Esophagus squamous epithelium (tissue), 5 donors: ENCODE results near the gene PDLIM5. TPM values are rescaled to one million over a fixed set of nuclear protein-coding genes. Genes with fewer than 3 reads are reported as not detected.

Experiments used
- DNase-seq: peaks from one replicate; lab custom pipeline; 2025; lab: John Stamatoyannopoulos, UW
- H3K27ac ChIP-seq, 4 donors: fragments of 200-600 bp; sonication (generic); one replicate each; pipeline ENCODE4 v1.5.1; 2016 to 2019; ENCODE audit warnings: mild to moderate bottlenecking in 1 of 4
- H3K27me3 ChIP-seq, 4 donors: fragments of 200-600 bp; sonication (generic); 1 replicate in 3 of 4; 2 replicates in 1 of 4; pipeline versions ENCODE4 v1.5.1 to v1.6.0; 2017 to 2021; ENCODE audit warnings: antibody characterized with exemption in 1 of 4
- H3K36me3 ChIP-seq, 3 donors: fragments of 200-600 bp; sonication (generic); one replicate each; pipeline ENCODE4 v1.5.1; 2016 to 2019
- H3K4me1 ChIP-seq, 3 donors: fragments of 200-600 bp; sonication (generic); one replicate each; pipeline ENCODE4 v1.5.1; 2017 to 2019
- H3K4me3 ChIP-seq, 4 donors: fragments of 200-600 bp; sonication (generic); 1 replicate in 3 of 4; 2 replicates in 1 of 4; pipeline ENCODE4 v1.5.1; 2016 to 2019; ENCODE audit warnings: mild to moderate bottlenecking in 2 of 4, moderate library complexity in 1 of 4
- H3K9me3 ChIP-seq, 3 donors: fragments of 200-600 bp; sonication (generic); one replicate each; pipeline ENCODE4 v1.5.1; 2016 to 2019
- POLR2A ChIP-seq, 4 donors: fragments of 450-650 bp; IDR thresholded peaks; one replicate each; pipeline ENCODE4 v1.6.1; 2017; ENCODE audit warnings: antibody characterized with exemption in 4 of 4, mild to moderate bottlenecking in 4 of 4, moderate library complexity in 3 of 4
- WGBS, 2 donors: methylation state at CpG; one replicate each; pipeline ENCODE4 v1.1.5; 2018; 5-methylcytosine and 5-hydroxymethylcytosine counted together
- intact Hi-C: fragments of 100-400 bp; cut with DNase I; formaldehyde crosslinking; loops from one replicate; pipeline ENCODE4 v1.15.0; 2022
- total RNA-seq, 4 donors: library from RNA; depleted of rRNA; stranded (reverse); fragments of >200 nt; gene quantifications; one replicate each; pipeline ENCODE4 v1.1.0, GENCODE V29; 2016
- TF ChIP-seq, protein P1 (sequence below), 6 experiments: fragments of 450-650 bp in 4 of 6; fragments of 200-600 bp in 2 of 6; sonication (generic) in 2 of 6; IDR thresholded peaks; one replicate each; pipeline ENCODE4 v1.5.1; 2016 to 2019; ENCODE audit warnings: antibody characterized with exemption in 6 of 6, mild to moderate bottlenecking in 4 of 6, moderate library complexity in 4 of 6
- donor health status: DM: yes; HTN: yes; CAD: no.

PDLIM5 gene
- total RNA-seq, 4 donors from 2014 or later = 57.0 to 204 (median 157) TPM

- no peaks in the 10 kb centered on the region for H3K9me3 ChIP-seq
- WGBS, 2 donors = 54 to 66% methylated on average over 4 of the region's 4 CpGs
- peak overlapping the region; percentile 58 to 85 (median 72) for H3K27ac ChIP-seq
- peaks cover 16 to 88% (median 34%) of the 10 kb centered on the region in 3 donors for H3K4me1 ChIP-seq
- H3K27me3 ChIP-seq = no peaks in the 10 kb centered on the region
- H3K36me3 ChIP-seq = no peaks in the 10 kb centered on the region
- TF ChIP-seq, protein P1, sequence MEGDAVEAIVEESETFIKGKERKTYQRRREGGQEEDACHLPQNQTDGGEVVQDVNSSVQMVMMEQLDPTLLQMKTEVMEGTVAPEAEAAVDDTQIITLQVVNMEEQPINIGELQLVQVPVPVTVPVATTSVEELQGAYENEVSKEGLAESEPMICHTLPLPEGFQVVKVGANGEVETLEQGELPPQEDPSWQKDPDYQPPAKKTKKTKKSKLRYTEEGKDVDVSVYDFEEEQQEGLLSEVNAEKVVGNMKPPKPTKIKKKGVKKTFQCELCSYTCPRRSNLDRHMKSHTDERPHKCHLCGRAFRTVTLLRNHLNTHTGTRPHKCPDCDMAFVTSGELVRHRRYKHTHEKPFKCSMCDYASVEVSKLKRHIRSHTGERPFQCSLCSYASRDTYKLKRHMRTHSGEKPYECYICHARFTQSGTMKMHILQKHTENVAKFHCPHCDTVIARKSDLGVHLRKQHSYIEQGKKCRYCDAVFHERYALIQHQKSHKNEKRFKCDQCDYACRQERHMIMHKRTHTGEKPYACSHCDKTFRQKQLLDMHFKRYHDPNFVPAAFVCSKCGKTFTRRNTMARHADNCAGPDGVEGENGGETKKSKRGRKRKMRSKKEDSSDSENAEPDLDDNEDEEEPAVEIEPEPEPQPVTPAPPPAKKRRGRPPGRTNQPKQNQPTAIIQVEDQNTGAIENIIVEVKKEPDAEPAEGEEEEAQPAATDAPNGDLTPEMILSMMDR (IDR thresholded peaks at IDR 0.05) = no peak
- no peak for TF ChIP-seq POLR2A (IDR thresholded peaks at IDR 0.05)
- intact Hi-C loops = no loop called here
- no peak for DNase-seq
- H3K4me3 ChIP-seq = no peak overlapping the region
Observed at GRCh38 chr4:94533405-94534223, 81.9 kb downstream of the PDLIM5 start.

DNA sequence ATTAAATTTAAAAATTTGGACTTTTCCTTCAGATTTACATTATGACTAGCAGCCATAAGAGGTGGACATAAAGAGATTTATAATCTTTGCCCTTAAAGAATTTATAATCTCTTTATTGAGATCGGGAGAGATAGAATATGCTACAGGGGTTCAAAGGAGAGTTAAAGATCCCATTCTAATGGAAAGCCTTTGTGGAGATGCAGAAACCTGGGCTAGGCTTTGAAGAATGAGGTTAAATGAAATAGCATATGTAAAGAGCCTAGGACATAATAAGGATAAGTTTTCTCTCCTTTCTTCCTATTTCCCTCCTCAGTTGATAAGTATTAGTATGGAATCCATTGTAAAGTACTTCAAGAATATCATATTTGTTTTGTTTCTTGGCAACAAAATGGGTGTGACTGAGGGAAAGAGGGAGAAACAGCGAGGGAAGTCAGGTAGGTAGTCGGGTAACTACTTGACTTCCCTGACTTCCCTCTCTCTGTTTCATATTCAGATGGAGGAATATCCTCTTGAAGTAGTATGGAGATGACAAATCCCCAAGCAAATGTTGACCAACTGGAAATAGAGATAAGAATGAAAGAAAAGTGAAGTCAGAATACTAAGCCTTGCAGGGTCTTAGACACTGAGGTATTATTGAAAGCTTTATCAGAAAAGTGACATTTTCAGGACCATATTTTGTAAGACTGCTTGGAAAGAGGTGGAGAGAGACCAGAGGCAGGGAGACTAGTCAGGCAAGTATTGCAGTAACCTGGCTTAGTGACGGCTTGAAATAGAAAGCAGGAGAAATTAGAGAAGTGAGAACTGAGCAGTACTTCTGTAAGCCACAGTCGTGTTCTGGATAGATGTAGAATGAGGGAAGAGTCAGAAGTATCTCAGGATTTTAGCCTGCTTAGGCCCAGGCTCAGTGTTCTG lies 82.9 kb downstream of the PDLIM5 start:
- Histone ChIP-seq H3K36me3 (no peaks in the 10 kb centered on the region), H3K27ac (peak overlapping the region; percentile 61 to 85 (median 77)), H3K4me1 (peaks cover 21 to 99% (median 35%) of the 10 kb centered on the region in 3 donors), H3K4me3 (no peak overlapping the region), H3K9me3 (no peaks in the 10 kb centered on the region), H3K27me3 (no peaks in the 10 kb centered on the region)
- 36 to 45% methylated on average over 5 of the region's 5 CpGs for WGBS, 2 donors
- intact Hi-C loops = no loop called here
- DNase-seq = no peak
- TF ChIP-seq POLR2A (IDR thresholded peaks at IDR 0.05) = no peak
- TF ChIP-seq, protein P1 (IDR thresholded peaks at IDR 0.05) = no peak

GRCh38 chr4:94536049-94536448 lies 84.3 kb downstream of the PDLIM5 start:
- peak overlapping the region in 2 of 4 donors; percentile 83 to 85 for H3K27ac ChIP-seq
- H3K4me1 ChIP-seq = peaks cover 29 to 100% (median 33%) of the 10 kb centered on the region in 3 donors

DNA sequence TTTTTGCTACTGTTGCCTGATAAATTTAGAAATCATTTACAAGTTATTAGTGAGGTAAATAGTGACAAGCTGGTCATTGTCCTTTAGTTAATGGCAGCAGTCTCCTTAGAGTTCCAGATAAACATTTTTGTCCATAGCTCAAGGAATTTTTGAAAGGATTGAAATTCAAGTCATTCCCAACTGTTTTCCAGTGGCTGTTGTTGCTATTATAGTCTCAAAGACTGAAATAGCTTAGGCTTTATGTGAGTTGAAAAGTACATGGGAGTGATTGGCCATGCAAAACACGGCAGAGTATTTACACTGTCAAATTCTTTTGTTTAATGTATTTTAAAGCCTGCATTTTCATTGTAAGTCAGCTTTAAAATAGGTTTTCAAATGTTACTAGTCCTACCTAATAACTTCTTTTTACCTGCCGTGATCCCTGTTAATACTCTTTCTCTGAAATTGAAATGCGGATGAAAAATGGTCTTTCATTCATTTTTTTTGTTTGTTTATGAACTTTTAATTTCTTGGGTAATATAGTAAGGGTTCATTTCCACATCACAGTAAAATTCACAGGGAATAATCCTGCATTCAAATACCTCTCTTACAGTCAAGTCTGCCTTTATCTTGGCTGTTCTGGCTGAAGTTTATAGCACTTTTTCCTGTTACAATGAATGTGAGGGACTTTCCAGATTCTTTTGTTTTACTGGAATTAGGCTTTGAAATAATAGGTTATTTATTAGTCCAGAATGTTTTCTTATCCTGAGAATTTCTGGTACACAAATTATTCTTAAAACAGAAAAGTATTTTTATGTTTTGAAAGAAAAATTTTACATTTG lies 85.1 kb downstream of the PDLIM5 start:
- peak overlapping the region in 2 of 4 donors; percentile 83 to 85 for H3K27ac ChIP-seq
- no peaks in the 10 kb centered on the region for H3K9me3 ChIP-seq
- 52 to 58% methylated on average over 3 of the region's 3 CpGs for WGBS, 2 donors
- TF ChIP-seq, protein P1 (IDR thresholded peaks at IDR 0.05) = no peak
- TF ChIP-seq POLR2A (IDR thresholded peaks at IDR 0.05) = no peak
- no peaks in the 10 kb centered on the region for H3K36me3 ChIP-seq
- intact Hi-C loops = no loop called here
- no peak for DNase-seq
- no peak overlapping the region for H3K4me3 ChIP-seq
- H3K27me3 ChIP-seq = no peaks in the 10 kb centered on the region
- H3K4me1 ChIP-seq = peaks cover 37 to 100% (median 38%) of the 10 kb centered on the region in 3 donors

More at GRCh38 chr4:94536049-94536448, 84.3 kb downstream of the PDLIM5 start:
- TF ChIP-seq POLR2A (IDR thresholded peaks at IDR 0.05) = no peak
- TF ChIP-seq, protein P1 (IDR thresholded peaks at IDR 0.05) = no peak
- H3K36me3 ChIP-seq = no peaks in the 10 kb centered on the region
- H3K9me3 ChIP-seq = no peaks in the 10 kb centered on the region
- H3K27me3 ChIP-seq = no peaks in the 10 kb centered on the region
- 85 to 95% methylated on average over 3 of the region's 3 CpGs for WGBS, 2 donors
- intact Hi-C loops = no loop called here
- H3K4me3 ChIP-seq = no peak overlapping the region
- DNase-seq = no peak
